IPS DF 4.7 (cell line): ENCODE results near the gene PHF21A.

Experiments
- DNase-seq: peaks from one replicate; pipeline ENCODE4 v3.0.0-alpha.2; 2013; ENCODE audit warnings: low spot score; ENCODE audit errors: extremely low read depth

PHF21A gene

GRCh38 chr11:45922425-45923082 is 198.7 kb downstream of the PHF21A start, which contains the start of gene LARGE2:
LARGE2 (plus strand) TSS chr11:45922656; CDS start chr11:45922883, 227 bp downstream.
- no peak for DNase-seq

- no peak for DNase-seq
Observed at GRCh38 chr11:45921561-45922424, 199.5 kb downstream of the PHF21A start.

GRCh38 chr11:45920531-45921477 is 200.4 kb downstream of the PHF21A start:
- no peak for DNase-seq

- no peak for DNase-seq
Observed at GRCh38 chr11:45919806-45920530, 201.3 kb downstream of the PHF21A start.

- DNase-seq = no peak
Observed at GRCh38 chr11:45918962-45919675, 202.1 kb downstream of the PHF21A start.

GRCh38 chr11:45918331-45918941 is 202.8 kb downstream of the PHF21A start:
- DNase-seq = no peak

GRCh38 chr11:45917623-45918330 is 203.5 kb downstream of the PHF21A start, which contains the start of gene PEX16:
PEX16 (minus strand) TSS chr11:45917877; CDS start chr11:45917811, 66 bp downstream.
- peak; percentile 83 for DNase-seq

- DNase-seq = no peak
Observed at GRCh38 chr11:45917286-45917622, 204.0 kb downstream of the PHF21A start.

GRCh38 chr11:45915446-45915845 is 205.8 kb downstream of the PHF21A start:
- DNase-seq = no peak

GRCh38 chr11:45913942-45914635 is 207.2 kb downstream of the PHF21A start:
- no peak for DNase-seq

- DNase-seq = no peak
Observed at GRCh38 chr11:45913514-45913913, 207.7 kb downstream of the PHF21A start.

GRCh38 chr11:45910623-45911022 is 210.6 kb downstream of the PHF21A start:
- no peak for DNase-seq

- DNase-seq = no peak
Observed at GRCh38 chr11:45909594-45910475, 211.4 kb downstream of the PHF21A start.

GRCh38 chr11:45907911-45908370 is 213.3 kb downstream of the PHF21A start:
- DNase-seq = no peak

GRCh38 chr11:45906965-45907611 is 214.2 kb downstream of the PHF21A start, which contains the start of gene FREY1:
FREY1 (minus strand) TSS chr11:45907271; CDS start chr11:45907245, 26 bp downstream.
- no peak for DNase-seq

- no peak for DNase-seq
Observed at GRCh38 chr11:45906096-45906682, 215.1 kb downstream of the PHF21A start.
